Measurements from ENCODE around the gene HPSE. TPM values are rescaled to one million over a fixed set of nuclear protein-coding genes. Genes with fewer than 3 reads are reported as not detected.

Gene HPSE
- total and polyA plus RNA-seq, 2 experiments from 2014 or later: 0.06 TPM; not detected in 1

GRCh38 chr4:83323136-83323535 is 11.5 kb downstream of the HPSE start:
- H3K9me3 ChIP-seq (ENCODE audit: low read depth): no peaks in the 10 kb centered on the region
- no peaks in the 10 kb centered on the region for H3K4me1 ChIP-seq (ENCODE audit: low read depth)
- TF ChIP-seq, protein P1, sequence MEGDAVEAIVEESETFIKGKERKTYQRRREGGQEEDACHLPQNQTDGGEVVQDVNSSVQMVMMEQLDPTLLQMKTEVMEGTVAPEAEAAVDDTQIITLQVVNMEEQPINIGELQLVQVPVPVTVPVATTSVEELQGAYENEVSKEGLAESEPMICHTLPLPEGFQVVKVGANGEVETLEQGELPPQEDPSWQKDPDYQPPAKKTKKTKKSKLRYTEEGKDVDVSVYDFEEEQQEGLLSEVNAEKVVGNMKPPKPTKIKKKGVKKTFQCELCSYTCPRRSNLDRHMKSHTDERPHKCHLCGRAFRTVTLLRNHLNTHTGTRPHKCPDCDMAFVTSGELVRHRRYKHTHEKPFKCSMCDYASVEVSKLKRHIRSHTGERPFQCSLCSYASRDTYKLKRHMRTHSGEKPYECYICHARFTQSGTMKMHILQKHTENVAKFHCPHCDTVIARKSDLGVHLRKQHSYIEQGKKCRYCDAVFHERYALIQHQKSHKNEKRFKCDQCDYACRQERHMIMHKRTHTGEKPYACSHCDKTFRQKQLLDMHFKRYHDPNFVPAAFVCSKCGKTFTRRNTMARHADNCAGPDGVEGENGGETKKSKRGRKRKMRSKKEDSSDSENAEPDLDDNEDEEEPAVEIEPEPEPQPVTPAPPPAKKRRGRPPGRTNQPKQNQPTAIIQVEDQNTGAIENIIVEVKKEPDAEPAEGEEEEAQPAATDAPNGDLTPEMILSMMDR (IDR thresholded peaks at IDR 0.05; ENCODE audit: low read depth, low read length): no peak
- no peak overlapping the region for H3K27ac ChIP-seq
- DNase-seq (ENCODE audit: low read depth in 1 of 2, low spot score in 1 of 2): no peak
- H3K36me3 ChIP-seq: no peaks in the 10 kb centered on the region
- no peak overlapping the region for H3K4me3 ChIP-seq
- H3K27me3 ChIP-seq: no peaks in the 10 kb centered on the region

DNA sequence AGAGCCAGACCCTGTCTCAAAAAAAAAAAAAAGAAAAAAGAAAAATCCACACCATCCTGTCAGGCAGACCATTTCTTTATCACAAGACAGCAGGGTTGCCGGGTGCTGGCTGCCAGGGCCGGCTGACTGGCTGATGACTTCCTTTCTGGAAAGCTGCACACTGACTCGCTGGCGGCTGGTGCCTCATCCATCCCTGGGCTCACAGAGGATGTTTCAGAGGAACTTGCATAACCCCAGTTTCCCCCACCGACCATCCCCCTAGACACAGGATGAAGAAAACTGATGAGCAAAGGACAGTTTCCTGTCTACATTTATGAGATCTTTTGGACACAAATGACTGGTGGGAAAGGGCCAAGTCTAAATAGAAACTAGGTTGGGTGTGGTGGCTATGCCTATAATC is 14.1 kb downstream of the HPSE start:
- DNase-seq (ENCODE audit: low read depth in 1 of 2, low spot score in 1 of 2): peak in 1 of 2 donors; percentile 65
- TF ChIP-seq, protein P1 (IDR thresholded peaks at IDR 0.05; ENCODE audit: low read depth, low read length): no peak
- Histone ChIP-seq H3K36me3 (no peaks in the 10 kb centered on the region), H3K4me3 (no peak overlapping the region), H3K27me3 (no peaks in the 10 kb centered on the region), H3K9me3 (ENCODE audit: low read depth) (no peaks in the 10 kb centered on the region), H3K4me1 (ENCODE audit: low read depth) (no peaks in the 10 kb centered on the region), H3K27ac (no peak overlapping the region)

DNA sequence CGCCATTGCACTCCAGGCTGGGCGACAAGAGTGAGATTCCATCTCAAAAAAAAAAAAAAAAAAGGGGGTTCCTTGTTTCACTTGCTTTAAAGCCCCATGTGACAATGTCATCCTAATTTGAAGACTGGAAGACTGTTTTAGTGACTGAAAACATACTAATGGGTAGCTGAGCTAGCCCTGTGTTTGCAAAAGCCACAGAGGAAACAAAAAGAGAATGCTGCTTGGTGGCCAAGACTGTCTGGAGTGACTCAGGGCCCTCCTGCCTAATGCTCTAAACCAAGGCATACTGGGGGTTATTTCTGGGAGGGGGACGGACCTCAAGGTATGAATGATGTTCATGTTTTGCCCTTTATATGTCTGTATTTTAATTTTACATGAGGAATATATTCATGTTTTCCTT is 16.0 kb downstream of the HPSE start:
- Histone ChIP-seq H3K9me3 (ENCODE audit: low read depth) (no peaks in the 10 kb centered on the region), H3K4me3 (no peak overlapping the region), H3K27me3 (no peaks in the 10 kb centered on the region)

DNA sequence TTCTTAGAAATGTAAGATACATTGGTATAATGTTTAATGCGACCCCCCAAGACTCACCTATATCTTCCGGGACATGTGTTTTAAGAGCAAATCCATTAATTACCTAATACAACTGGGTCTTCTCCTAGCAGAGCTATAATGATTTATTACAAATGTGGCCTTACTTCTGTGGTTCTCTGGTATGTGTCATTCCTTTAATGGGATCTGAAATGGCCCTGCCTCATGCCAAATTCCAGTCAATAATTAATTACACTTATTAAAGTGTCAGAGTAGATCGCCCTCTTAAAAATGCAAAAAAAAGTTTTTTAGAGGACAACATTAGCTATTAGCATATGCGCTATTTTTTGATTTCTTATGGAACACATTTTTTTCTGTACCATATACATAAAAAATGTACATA is 17.0 kb downstream of the HPSE start:
- Histone ChIP-seq H3K4me3 (no peak overlapping the region), H3K27me3 (no peaks in the 10 kb centered on the region), H3K9me3 (ENCODE audit: low read depth) (no peaks in the 10 kb centered on the region), H3K4me1 (ENCODE audit: low read depth) (no peaks in the 10 kb centered on the region), H3K27ac (no peak overlapping the region), H3K36me3 (no peaks in the 10 kb centered on the region)
- no peak for DNase-seq (ENCODE audit: low read depth in 1 of 2, low spot score in 1 of 2)
- TF ChIP-seq, protein P1 (IDR thresholded peaks at IDR 0.05; ENCODE audit: low read depth, low read length): no peak

More for the DNA sequence above, 16.0 kb downstream of the HPSE start:
- TF ChIP-seq, protein P1 (IDR thresholded peaks at IDR 0.05; ENCODE audit: low read depth, low read length): no peak
- Histone ChIP-seq H3K27ac (no peak overlapping the region), H3K4me1 (ENCODE audit: low read depth) (no peaks in the 10 kb centered on the region), H3K36me3 (no peaks in the 10 kb centered on the region)
- DNase-seq (ENCODE audit: low read depth in 1 of 2, low spot score in 1 of 2): no peak

DNA sequence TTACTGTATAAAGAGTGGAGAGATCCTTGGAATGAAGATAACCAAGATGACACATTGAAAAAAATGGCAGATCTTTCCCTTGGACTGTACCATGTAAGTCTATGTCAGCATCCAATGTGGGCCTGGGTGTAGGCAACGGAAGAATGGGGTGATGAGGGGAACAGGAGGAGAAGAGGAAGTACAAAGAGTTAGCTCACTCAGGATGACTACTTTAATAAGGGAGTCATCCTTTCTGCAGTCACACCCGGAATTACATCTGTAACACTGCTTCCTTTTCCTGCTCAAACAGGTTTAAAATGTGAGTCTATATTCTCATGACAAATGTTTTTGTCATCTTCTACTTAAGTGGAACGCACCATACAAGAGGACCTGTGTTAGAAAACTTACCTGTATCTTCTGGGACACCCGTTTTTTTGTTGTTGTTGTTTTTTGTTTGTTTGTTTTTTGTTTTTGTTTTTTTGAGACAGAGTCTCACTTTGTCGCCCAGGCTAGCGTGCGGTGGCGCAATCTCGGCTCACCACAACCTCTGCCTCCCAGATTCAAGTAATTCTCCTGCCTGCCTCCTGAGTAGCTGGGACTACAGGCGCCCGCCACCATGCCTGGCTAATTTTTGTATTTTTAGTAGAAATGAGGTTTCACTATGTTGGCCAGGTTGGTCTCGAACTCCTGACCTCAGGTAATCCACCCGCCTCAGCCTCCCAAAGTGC is 18.0 kb downstream of the HPSE start:
- H3K9me3 ChIP-seq (ENCODE audit: low read depth): no peaks in the 10 kb centered on the region
- no peaks in the 10 kb centered on the region for H3K27me3 ChIP-seq
- H3K4me1 ChIP-seq (ENCODE audit: low read depth): no peaks in the 10 kb centered on the region
- no peak overlapping the region for H3K27ac ChIP-seq
- no peaks in the 10 kb centered on the region for H3K36me3 ChIP-seq
- H3K4me3 ChIP-seq: no peak overlapping the region
- no peak for DNase-seq (ENCODE audit: low read depth in 1 of 2, low spot score in 1 of 2)
- TF ChIP-seq, protein P1 (IDR thresholded peaks at IDR 0.05; ENCODE audit: low read depth, low read length): no peak

All from cardiac muscle cell (in vitro differentiated cells and primary cell).